IPS-11a (cell line): Measurements from ENCODE around the gene OLFM4.

Experiments
- H3K4me3 ChIP-seq: one replicate; pipeline ENCODE4 v1.5.1; 2013; ENCODE audit warnings: low read depth, low read length, control low read depth

The OLFM4 gene, protein sequence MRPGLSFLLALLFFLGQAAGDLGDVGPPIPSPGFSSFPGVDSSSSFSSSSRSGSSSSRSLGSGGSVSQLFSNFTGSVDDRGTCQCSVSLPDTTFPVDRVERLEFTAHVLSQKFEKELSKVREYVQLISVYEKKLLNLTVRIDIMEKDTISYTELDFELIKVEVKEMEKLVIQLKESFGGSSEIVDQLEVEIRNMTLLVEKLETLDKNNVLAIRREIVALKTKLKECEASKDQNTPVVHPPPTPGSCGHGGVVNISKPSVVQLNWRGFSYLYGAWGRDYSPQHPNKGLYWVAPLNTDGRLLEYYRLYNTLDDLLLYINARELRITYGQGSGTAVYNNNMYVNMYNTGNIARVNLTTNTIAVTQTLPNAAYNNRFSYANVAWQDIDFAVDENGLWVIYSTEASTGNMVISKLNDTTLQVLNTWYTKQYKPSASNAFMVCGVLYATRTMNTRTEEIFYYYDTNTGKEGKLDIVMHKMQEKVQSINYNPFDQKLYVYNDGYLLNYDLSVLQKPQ

DNA sequence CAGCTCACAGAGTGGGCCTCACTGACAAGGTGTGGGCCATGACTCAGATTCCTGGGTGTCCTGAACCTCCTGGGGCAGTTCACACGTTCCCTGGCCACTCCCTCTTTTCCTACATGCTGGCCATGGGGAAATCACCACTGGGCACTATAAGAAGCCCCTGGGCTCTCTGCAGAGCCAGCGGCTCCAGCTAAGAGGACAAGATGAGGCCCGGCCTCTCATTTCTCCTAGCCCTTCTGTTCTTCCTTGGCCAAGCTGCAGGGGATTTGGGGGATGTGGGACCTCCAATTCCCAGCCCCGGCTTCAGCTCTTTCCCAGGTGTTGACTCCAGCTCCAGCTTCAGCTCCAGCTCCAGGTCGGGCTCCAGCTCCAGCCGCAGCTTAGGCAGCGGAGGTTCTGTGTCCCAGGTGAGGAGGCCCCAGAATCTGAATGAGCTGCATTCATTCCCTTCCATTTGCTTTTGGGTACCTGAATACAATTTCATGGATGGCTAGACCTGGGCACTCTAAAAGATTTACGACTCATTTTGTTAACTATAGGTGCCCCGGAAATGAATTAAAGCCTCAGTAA is at the start of gene OLFM4:
TSS of gene OLFM4 (plus strand) at position 177 of the 567 bp plus-strand sequence. CDS start at position 201, 24 bp downstream.
- H3K4me3 ChIP-seq = no peak within 1 kb of the TSS

DNA sequence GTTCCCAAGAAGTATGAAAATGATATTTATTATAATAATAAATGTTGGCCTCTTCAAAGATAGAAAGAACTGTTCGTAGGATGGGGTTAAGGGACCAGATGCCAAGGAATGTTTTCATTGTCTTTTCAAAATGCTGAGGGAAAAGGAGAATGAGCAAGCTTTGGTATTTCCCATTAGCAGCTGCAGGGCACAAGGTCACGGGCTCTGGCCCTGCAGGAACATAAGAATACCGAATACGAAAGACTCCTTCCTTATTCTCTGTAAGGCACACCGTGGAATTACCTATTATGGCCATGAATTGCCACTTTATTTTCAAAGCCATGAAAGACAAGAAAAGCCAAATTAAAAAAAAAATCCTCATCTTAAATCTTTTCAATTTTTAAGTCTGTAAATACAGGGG is 49.6 kb upstream of the OLFM4 start:
- H3K4me3 ChIP-seq = no peak overlapping the region

DNA sequence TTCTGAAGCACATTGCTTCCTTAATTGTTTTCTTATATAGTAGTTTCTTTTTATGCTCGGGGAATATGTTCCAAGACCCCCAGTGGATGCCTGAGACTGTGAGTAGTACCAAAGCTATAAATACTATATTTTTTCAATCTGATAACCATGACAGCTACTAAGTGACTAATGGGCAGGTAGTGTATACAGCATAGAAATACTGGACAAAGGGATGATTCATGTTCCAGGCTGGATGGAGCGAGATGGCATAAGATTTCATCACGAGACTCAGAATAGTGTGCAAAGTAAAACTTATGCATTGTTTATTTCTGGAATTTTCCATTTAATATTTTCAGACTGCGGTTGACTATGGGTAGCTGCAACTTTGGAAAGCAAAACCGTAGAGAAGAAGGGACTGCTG is 47.9 kb upstream of the OLFM4 start:
- no peak overlapping the region for H3K4me3 ChIP-seq

DNA sequence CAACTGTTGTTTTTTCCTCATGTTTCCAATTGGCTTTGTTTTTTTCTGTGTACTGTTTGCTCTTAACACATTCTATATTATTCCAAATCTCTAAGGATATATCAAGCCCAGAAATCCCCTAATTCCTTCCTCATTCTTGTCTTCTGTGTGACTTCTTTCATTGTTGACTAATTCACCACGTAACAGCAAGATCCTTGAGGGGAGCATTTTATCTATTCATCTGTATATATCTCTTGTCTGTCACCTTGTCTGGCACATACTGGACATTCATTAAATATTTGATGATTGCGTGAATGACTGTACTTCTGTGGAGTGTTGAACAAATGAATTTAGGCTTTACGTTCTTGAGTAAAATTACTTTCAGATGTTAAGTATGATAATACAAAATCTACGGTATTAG is 44.8 kb upstream of the OLFM4 start:
- no peak overlapping the region for H3K4me3 ChIP-seq

DNA sequence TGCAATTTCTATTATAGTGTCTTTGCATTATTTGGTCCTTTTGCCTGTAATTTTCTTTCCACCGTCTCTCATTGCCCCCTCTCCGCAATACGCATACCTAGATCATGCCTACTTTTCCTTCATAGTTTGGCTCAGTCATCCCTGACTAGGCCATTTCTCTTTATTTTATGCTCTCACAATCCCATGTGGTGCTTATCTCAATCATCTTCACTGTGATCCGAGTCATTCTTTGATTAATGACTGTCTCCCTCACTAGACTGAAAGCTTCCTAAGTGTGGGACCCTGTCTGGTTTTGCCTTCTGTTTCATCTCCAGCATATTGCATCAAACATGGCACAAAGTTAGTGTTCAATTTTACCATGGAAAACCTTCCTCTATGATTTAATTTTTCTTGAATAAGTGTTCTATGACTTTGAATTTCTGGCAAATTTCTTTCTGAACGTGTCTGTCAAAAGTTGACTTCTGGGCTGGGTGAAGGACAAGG is 43.7 kb upstream of the OLFM4 start:
- H3K4me3 ChIP-seq = no peak overlapping the region

DNA sequence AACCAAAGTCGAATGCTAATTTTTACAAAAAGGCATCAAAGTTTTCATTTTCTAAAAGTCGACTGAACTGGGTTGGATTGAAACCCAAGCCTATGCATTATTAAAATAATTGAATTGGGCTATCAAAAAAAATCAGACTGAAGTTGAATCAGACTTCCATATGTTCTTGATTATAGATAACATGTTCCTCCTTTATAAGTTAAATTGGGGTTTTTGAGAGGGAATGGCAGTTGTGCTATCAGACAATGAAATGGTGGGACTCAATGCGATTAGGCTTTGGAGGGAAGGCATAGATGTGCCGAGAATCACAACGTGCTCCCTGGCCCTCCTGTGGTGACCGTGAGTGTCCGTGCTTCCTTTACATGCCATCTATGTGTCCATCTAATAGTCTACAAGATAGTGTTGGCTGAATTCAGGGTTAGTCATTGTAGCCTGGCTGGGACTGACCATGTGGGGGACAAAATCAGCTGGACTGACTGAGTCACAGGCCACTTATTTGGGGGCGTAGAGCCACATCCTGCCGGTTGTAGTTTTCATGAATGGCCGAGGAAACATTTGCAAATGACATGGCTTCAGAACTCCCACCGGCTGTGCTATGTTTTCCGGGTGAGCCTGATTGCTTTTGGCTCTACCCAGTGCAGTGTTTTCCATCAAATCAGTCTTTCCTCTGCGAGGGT is 37.1 kb upstream of the OLFM4 start:
- H3K4me3 ChIP-seq = no peak overlapping the region

DNA sequence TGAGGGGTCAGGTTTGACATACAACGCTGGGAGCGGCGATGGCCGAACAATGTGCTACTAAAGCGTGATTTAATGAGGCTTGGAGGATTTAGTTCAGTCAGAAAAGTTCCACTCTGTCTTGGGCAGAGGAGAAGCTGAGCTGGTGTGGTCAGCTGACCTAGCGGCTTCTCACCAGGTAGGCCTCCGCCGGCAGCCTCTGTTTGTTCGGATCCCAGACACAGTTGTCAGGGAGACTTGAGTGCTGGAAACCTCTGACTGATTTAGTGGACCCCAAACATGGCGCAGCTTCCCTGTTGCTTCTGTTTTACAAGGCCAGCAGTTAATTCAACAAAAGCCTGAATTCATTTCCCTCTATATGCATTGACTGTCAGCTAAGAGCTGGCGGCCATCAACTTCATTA is 36.5 kb upstream of the OLFM4 start:
- H3K4me3 ChIP-seq = no peak overlapping the region

DNA sequence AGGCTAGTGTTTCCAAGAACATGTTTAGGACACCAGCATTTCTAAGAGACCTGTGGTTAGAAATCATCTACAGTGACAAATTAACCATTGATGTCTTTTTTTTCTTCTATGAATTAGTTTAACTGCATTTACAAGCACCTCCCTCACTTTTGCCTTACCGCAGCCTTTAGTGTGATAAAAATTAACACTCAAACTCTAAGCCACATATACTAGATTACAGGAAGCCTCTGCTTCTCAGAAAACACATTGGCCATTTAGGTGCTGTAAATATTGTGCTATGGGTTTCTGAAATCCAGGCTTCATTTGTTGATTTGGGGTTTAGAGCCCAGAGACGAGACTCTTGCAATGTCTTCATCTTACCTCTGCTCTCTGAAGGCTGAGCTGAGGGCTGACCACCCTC is 34.6 kb upstream of the OLFM4 start:
- H3K4me3 ChIP-seq = no peak overlapping the region

DNA sequence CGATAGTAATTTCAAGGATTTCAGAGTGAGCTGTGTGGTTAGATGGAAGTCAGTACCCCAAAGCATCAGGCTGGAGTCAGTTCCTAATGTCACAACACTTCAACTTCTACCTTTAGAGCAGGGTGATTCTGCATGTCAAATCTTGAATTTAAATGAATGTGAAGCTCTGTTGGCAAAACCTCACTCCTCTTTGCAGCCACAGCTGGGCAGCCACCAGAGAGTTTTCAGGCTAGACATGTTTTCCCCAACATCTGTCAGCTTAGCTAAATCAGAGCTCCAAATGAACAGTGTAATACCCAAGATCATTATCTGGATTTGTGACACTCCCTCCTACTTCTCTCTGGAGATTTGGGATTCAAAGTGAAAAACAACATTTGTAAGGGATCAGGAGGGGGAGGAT is 33.7 kb upstream of the OLFM4 start:
- no peak overlapping the region for H3K4me3 ChIP-seq

DNA sequence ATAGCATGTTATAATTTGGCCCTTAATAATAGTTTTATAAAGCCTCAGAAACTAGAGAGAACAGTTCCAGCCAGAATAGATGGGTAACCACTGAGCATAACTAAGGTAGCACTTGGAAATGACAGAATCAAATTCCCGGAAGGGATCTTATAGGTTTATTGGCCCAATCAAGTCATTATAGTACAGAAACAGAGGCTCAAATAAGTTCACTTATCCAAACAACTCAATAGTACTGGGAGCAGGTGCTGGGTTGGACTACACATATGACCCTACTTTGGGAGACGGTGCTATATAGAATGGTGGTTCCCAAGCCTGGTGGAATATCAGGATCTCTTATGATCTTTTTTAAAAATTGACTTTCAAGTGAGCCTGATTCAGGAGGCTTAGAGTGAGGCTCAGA is 32.7 kb upstream of the OLFM4 start:
- no peak overlapping the region for H3K4me3 ChIP-seq

DNA sequence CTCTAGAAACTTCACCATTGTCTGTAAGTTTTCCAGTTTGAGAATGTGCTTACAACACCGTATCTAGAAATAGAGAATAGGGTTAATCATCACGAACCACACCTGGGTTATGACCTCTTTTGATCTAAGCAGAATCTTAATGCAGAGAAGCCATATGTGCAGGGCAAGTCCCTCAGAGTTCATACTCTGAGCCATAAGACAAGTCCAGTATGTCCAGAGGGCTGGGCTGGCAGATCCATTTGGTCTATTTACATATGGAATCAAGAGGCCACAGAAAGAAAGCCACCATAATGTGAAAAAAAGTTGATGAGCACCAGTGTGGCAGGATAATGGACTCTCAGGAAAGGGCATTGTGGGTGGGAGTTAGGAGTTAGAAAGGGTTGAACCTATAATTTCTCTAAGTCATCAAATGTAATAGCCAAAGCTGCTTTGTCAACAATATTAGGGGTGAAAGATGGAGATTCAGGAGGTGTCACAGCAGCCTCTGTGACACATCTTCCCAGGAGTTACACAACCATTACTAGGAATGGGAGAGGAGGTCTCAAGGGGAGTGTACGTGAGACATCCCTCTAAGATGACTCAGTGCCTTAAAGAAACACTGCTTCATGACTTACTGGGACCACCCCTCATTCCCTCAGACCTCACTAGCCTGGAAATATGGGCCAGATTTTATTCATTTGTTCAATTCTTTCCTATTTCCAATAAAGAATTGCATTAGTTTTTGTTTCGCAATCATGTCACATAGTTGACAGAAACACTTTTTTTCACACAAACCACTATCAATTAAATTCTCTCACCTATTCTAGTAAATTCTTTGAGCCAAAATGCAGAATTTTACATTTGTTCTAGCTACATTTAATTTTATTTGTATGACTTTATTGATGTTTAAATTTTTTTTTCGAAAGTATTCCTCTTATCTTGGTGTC is 30.4 kb upstream of the OLFM4 start:
- no peak overlapping the region for H3K4me3 ChIP-seq

DNA sequence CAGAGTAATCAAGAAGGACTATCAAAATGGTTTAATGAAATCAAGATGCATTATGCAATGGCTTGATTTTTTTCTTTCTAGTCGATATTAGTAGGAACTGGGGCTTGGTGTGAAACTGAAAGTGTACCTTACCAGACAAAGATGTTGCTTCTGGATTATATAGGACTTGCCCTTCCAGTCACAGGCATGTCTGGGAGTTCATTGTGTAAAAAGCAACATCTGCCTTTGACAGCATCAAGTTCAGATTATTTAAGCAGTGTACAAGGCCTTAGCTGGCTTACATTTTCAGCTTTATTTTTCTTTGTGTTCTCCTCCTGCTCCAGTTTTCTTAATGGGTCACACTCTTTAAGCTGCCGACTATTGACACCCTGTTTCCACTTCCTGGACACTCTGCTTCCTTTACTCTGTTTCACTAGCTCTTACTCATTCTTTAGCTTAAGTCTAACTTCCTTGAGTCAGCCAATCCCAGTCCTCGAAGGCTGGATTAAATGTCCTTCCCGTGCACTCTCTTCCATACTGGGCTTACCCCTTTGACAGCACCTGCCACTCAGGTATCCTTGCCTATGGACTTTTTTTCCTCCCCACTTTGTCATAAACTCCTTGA is 29.4 kb upstream of the OLFM4 start:
- no peak overlapping the region for H3K4me3 ChIP-seq

DNA sequence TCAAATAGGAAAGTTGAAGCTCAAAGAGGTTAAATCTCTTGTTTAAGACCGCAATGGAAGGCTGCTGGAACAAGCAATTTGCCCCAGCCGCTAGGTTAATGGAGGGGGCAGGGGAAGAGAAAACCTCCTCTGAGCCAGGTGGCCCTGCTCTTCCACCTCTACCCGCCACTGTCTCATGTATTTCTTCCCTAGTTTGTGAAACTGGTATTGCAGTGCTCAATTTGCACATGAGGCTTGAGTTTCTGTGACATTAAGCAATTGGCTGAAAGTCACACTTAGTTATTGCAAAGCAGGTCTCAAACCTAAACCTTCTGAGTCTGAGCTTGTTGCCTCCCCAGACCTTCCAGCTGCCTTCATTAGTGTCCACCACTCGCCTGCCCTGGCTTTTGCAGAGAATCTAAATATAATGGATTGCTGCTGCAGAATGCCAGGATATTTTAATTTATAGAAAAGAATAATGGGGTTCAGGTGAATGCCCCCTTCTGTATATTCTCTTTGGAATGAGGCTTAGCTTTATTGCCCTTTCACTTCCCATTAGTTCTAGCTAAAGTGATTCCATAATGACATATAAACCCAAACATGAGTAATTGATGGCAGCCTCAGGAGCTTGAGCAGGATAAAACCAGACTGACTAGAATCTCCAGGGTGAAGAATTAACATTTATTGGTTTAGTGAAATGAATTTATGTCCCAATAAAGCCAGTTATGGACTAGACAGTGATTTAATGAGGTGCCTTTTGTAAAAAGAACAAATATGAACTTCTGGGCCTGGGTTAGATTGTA is 27.0 kb upstream of the OLFM4 start:
- H3K4me3 ChIP-seq = no peak overlapping the region

DNA sequence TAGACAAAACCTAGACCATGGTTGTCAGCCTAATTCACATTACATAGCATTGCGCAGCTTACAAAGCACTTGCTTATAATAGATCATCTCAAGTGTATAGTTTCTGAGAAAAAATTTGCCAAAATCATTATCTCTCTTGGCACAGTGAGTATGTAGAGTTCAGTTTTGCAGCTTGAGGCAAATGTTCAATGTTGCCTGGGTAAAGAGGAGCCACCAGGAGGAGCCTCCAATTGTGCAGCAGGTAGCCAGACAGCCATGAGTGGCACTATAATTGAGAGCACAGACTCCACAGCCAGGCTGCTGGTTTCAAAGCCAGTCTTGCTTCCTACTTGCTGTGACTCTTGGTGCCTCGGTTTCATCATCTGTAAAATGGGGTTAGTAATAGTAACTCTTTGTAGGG is 24.0 kb upstream of the OLFM4 start:
- no peak overlapping the region for H3K4me3 ChIP-seq

DNA sequence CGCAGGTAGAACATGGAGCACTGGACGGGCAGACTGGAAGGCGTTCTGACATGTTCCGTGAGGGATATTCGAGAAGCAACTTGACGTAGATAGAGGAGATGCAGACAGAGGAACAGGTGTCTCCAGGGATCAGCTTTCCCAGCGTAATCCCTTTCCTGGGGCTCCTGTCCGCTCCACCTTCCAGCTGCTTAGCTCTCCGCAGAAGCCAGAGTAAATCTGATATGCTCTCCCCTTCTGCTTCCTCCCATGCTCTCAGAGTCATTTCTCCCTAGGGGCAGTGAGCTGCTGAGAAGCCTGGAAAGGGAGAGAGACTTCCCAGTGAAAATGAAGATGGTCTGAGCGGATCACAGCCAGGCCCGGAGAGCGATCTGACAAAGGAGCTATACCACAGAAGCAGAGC is 23.0 kb upstream of the OLFM4 start:
- no peak overlapping the region for H3K4me3 ChIP-seq

DNA sequence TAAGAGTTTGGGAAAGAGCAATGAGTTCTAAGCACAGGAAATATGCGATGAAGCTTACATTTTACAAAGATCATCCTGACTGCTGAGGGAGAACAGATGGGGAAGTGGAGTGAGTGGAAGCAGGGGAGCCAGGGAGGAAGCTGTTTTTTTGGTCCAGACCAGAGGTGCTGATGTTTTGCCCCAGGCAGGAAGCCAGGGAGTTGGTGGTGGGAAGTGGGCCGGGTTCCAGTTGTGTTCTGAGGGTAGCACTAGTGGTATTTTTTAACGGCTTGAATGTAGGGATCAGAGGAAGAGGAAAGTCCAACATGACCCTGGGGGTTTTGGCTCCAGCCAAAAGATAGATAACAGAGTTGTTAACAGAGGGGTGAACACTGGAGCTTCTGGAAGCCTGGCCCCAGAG is 20.7 kb upstream of the OLFM4 start:
- H3K4me3 ChIP-seq = no peak overlapping the region

DNA sequence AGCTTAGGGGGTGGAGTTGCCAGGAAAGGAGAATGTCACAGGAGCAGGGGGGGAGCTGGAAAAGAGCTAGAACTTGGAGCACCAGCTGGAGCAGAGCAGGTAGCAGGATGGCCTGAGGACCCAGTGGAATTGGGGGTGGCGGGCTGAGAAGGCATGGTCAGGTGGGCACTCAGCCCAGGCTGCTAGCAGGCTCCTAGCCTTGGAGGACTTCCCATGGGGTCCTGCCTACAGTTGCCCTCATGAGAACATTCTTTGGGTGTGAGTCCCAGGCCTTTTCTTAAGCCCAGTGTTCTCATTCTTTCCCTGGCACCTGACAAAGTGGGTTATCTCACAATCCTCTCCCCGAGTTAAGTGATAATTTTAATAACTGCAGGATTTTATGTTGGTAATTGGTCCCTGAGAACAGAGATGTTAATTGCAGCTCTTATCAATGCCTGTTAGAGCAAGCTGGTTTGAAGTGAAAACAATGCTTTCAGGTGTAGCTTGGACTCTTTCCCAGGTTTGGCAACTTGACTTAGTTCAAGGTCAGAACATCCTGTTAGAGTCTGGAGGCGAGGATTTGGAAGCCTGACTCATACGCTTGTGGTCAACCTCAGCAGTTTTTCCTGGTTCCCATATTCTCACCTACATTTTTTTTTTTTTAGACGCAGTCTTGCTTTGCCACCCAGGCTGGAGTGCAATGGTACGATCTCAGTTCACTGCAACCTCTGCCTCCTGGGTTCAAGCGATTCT is 18.1 kb upstream of the OLFM4 start:
- no peak overlapping the region for H3K4me3 ChIP-seq

DNA sequence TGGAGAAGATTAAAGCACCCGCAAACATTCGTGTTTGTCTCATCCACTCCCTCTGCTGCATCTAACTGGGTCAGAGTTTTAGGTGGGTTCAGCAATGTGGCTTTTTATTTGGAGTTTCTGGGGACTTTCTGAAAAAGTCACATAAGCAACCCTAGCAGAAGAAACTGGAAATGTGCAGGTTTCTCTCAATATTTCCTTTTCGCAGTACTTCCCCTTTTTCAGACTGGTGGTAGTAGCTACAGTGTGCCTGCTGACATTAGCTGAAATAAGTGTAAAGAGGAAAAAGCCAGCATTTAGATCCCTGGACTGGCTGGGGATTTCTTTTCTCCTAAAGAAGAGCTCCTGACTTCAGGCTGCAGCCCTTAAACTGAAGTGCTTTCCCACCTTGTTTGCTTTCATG is 15.9 kb upstream of the OLFM4 start:
- no peak overlapping the region for H3K4me3 ChIP-seq

DNA sequence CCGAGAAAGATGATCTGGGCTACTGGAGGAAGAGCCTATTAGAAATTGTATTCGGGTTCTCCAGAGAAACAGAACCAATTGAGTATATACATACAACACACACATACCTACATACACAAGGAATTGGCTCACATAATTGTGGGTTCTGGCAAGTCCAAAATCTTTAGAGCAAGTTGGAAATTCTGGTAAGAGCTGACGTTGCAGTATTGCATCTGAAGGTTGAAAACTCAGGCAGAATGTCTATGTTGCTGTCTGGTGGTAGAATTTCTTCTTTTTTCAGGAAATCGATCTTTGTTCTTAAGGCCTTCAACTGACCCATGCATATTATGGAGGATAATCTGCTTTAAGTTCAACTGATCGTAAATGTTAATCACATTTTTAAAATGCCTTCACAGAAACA is 15.5 kb upstream of the OLFM4 start:
- no peak overlapping the region for H3K4me3 ChIP-seq
